C4-2B (cell line): Measurements from ENCODE around the gene XYLT1.

ENCODE experiments used
- CTCF ChIP-seq: fragments of 450-650 bp; conservative IDR thresholded peaks from 2 replicates; pipeline ENCODE4 v1.5.1; 2017; ENCODE audit warnings: mild to moderate bottlenecking
- ZFX ChIP-seq: fragments of 450-650 bp; IDR thresholded peaks from 2 replicates; pipeline ENCODE4 v1.6.1; 2017

- TF ChIP-seq CTCF (no peak), ZFX (no peak)
These were observed 3.9 kb downstream of the XYLT1 start for GRCh38 chr16:17466876-17467275.
